Osteoblast (primary cell): ENCODE measurements around the gene VPS16. TPM values are rescaled to one million over a fixed set of nuclear protein-coding genes. Genes with fewer than 3 reads are reported as not detected.

Experiments used
- DNase-seq: peaks from one replicate; pipeline ENCODE4 v3.0.0; 2011; ENCODE audit warnings: low spot score, mixed read lengths; ENCODE audit not compliant: insufficient read length; ENCODE audit errors: missing footprints
- H2AFZ ChIP-seq: 2 replicates; pipeline ENCODE4 v1.6.0; 2011; ENCODE audit warnings: mild to moderate bottlenecking, low read length
- H3K27ac ChIP-seq: 2 replicates; pipeline ENCODE4 v1.5.1; 2011; ENCODE audit warnings: mild to moderate bottlenecking, low read depth, low read length, moderate library complexity
- H3K27me3 ChIP-seq: 2 replicates; pipeline ENCODE4 v1.6.0; 2012; ENCODE audit warnings: mild to moderate bottlenecking, control low read depth, inconsistent platforms, low read length, moderate library complexity; ENCODE audit not compliant: insufficient read depth
- H3K36me3 ChIP-seq: 2 replicates; pipeline ENCODE4 v1.5.1; 2011; ENCODE audit warnings: mild to moderate bottlenecking, low read length, control low read depth, moderate library complexity; ENCODE audit not compliant: insufficient read depth
- H3K4me1 ChIP-seq: 2 replicates; pipeline ENCODE4 v1.5.1; 2011; ENCODE audit warnings: mild to moderate bottlenecking, low read length, control low read depth, moderate library complexity; ENCODE audit not compliant: insufficient read depth
- H3K4me2 ChIP-seq: 2 replicates; pipeline ENCODE4 v1.6.0; 2011; ENCODE audit warnings: mild to moderate bottlenecking, low read length; ENCODE audit not compliant: insufficient read depth
- H3K4me3 ChIP-seq: fragments of 200-600 bp; sonication (generic); 3 replicates; pipeline ENCODE4 v1.5.1; 2012; ENCODE audit warnings: mild to moderate bottlenecking, low read length, inconsistent platforms; ENCODE audit not compliant: insufficient read depth
- H3K79me2 ChIP-seq: 2 replicates; pipeline ENCODE4 v1.6.0; 2012; ENCODE audit warnings: mild to moderate bottlenecking, low read length, control low read depth, inconsistent platforms; ENCODE audit not compliant: insufficient read depth
- H3K9me3 ChIP-seq: 2 replicates; pipeline ENCODE4 v1.5.1; 2011; ENCODE audit warnings: low read depth, low read length, control low read depth
- H4K20me1 ChIP-seq: 2 replicates; pipeline ENCODE4 v1.6.0; 2012; ENCODE audit warnings: mild to moderate bottlenecking, low read length, control low read depth; ENCODE audit not compliant: insufficient read depth
- CTCF ChIP-seq: IDR thresholded peaks from 2 replicates; pipeline ENCODE4 v1.5.1; 2011; ENCODE audit warnings: mild to moderate bottlenecking, low read depth, low read length, moderate library complexity; ENCODE audit errors: extremely low read depth
- total RNA-seq: library from RNA; depleted of rRNA; stranded (reverse); fragments of >200 nt; gene quantifications from 2 replicates; pipeline ENCODE4 v1.2.3, GENCODE V29; 2012

VPS16 gene
- total RNA-seq, 1 donor, result 36.2 TPM

DNA sequence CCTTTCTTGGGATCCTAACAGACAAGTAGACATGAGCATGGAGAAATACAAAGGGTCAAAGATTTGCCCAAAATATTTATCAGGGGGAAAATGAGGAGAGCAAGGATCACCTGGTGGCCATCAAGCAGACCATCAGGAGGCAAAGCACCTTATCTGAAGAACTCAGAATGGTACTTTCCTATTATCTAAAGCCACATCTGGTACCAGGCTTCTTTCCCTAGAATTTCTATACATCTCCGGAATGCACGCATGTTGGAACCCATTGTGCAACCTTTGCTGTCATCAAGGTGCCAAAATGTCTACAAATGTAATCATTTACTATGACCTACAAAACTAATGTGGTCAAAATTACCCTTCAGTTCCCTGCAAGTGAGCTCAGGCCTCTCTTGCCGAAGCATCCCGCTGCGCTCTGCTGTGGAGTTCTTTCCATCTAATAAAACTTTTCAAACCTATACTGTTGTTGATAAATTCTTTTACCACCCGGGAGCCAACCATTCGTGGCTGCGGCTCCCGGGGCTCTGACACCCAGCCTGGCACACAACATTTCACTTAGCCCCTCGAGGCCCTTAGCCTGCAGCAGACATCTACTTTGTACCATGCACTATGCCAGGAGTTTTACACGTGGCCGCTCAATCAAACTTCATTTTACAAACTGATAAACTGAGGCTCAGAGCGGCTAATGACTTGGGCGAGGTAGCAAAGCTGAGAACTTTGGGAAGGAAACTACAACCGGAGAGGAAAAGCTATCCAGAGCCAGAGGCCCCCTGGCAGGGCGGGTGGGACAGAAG lies 36.3 kb upstream of the VPS16 start:
- Histone ChIP-seq H3K27me3 (peaks cover 81% of the 10 kb centered on the region), H3K4me2 (no peak overlapping the region), H3K9me3 (no peaks in the 10 kb centered on the region), H2AFZ (no peak overlapping the region), H3K27ac (no peak overlapping the region), H4K20me1 (no peaks in the 10 kb centered on the region), H3K4me3 (no peak overlapping the region), H3K79me2 (no peaks in the 10 kb centered on the region), H3K4me1 (peaks cover 4% of the 10 kb centered on the region), H3K36me3 (no peaks in the 10 kb centered on the region)
- TF ChIP-seq CTCF, result no peak
- DNase-seq, result peak; percentile 81

- Histone ChIP-seq H3K4me2 (no peak overlapping the region), H3K36me3 (no peaks in the 10 kb centered on the region), H2AFZ (no peak overlapping the region), H3K79me2 (no peaks in the 10 kb centered on the region), H3K4me3 (no peak overlapping the region), H3K27ac (no peak overlapping the region), H3K4me1 (peaks cover 4% of the 10 kb centered on the region), H3K27me3 (peaks cover 73% of the 10 kb centered on the region), H4K20me1 (no peaks in the 10 kb centered on the region), H3K9me3 (no peaks in the 10 kb centered on the region)
- DNase-seq, result peak; percentile 86
- no peak for TF ChIP-seq CTCF
These were observed 35.5 kb upstream of the VPS16 start for GRCh38 chr20:2804852-2805688.

- Histone ChIP-seq H3K4me3 (no peak overlapping the region), H3K79me2 (no peaks in the 10 kb centered on the region), H3K4me2 (no peak overlapping the region), H2AFZ (no peak overlapping the region), H3K9me3 (no peaks in the 10 kb centered on the region), H3K27ac (no peak overlapping the region), H3K4me1 (peaks cover 4% of the 10 kb centered on the region), H4K20me1 (no peaks in the 10 kb centered on the region), H3K27me3 (peaks cover 66% of the 10 kb centered on the region), H3K36me3 (no peaks in the 10 kb centered on the region)
- DNase-seq, result peak; percentile 72
- no peak for TF ChIP-seq CTCF
These were observed 34.7 kb upstream of the VPS16 start for GRCh38 chr20:2805689-2806350.

DNA sequence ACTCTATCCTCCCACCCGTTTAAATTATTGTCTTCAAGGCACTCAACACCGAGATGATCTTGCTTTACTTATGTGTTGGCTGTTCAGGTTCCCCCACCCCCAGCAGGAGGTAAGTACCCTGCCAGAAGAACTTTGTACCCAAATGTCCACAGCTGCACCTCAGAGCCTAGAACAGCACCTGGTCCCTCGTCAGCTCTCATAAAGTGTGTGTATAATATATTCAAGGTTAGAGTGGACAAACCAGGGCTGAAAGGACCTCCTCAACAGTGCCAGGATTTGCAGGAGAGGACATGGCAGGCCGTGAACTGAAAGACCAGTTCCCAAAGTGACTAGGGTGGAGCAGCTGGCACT lies 34.2 kb upstream of the VPS16 start:
- H3K27me3 ChIP-seq, result peaks cover 61% of the 10 kb centered on the region
- no peaks in the 10 kb centered on the region for H3K79me2 ChIP-seq
- no peaks in the 10 kb centered on the region for H3K9me3 ChIP-seq
- H4K20me1 ChIP-seq, result no peaks in the 10 kb centered on the region
- H3K4me1 ChIP-seq, result peaks cover 4% of the 10 kb centered on the region
- TF ChIP-seq CTCF, result no peak
- H3K27ac ChIP-seq, result no peak overlapping the region
- H3K36me3 ChIP-seq, result no peaks in the 10 kb centered on the region
- no peak overlapping the region for H3K4me2 ChIP-seq
- DNase-seq, result peak; percentile 44
- H2AFZ ChIP-seq, result no peak overlapping the region
- H3K4me3 ChIP-seq, result no peak overlapping the region
